ENCODE results near the gene SPEM3. TPM values are rescaled to one million over a fixed set of nuclear protein-coding genes. Genes with fewer than 3 reads are reported as not detected.
A peak's percentile ranks its signal among the peaks of the same experiment; 100 is the strongest.

Gene SPEM3
- total and polyA plus RNA-seq, 2 of the 13 experiments (the other 11 are each of a cell fraction or from before 2014, with no cell fraction given) = not detected

- TF ChIP-seq ZXDC (CRISPR knock-in tag; IDR thresholded peaks at IDR 0.05) (peak; percentile 27; the same call in 1 of the 2 replicates), SAFB2 (CRISPR knock-in tag; IDR thresholded peaks at IDR 0.05; ENCODE audit: borderline replicate concordance, low read depth) (0 out of 2 replicates have a peak, but pooled peaks have one; percentile 39), BCL3 (CRISPR knock-in tag; IDR thresholded peaks at IDR 0.05) (0 out of 2 replicates have a peak, but pooled peaks have one; percentile 21), MLLT10 (CRISPR knock-in tag; IDR thresholded peaks at IDR 0.05) (no peak), LCORL (IDR thresholded peaks at IDR 0.05) (no peak), LCORL (CRISPR knock-in tag; IDR thresholded peaks at IDR 0.05) (peak; percentile 75; the same call in 1 of the 2 replicates), KDM5A (IDR thresholded peaks at IDR 0.05; ENCODE audit: borderline replicate concordance, low read length) (no peak), GZF1 (CRISPR knock-in tag; IDR thresholded peaks at IDR 0.05) (0 out of 2 replicates have a peak, but pooled peaks have one; percentile 35), CREBL2 (CRISPR knock-in tag; IDR thresholded peaks at IDR 0.05; ENCODE audit: borderline replicate concordance) (no peak), ZNF800 (CRISPR knock-in tag; IDR thresholded peaks at IDR 0.05) (0 out of 2 replicates have a peak, but pooled peaks have one; percentile 18), ADNP (CRISPR knock-in tag; IDR thresholded peaks at IDR 0.05) (no peak), CBX2 (IDR thresholded peaks at IDR 0.05; ENCODE audit: low read depth, low read length) (no peak), CBX2 (CRISPR knock-in tag; IDR thresholded peaks at IDR 0.05; ENCODE audit: low read depth) (no peak), FLYWCH1 (CRISPR knock-in tag; IDR thresholded peaks at IDR 0.05) (no peak)
- TF ChIP-seq, protein P1, sequence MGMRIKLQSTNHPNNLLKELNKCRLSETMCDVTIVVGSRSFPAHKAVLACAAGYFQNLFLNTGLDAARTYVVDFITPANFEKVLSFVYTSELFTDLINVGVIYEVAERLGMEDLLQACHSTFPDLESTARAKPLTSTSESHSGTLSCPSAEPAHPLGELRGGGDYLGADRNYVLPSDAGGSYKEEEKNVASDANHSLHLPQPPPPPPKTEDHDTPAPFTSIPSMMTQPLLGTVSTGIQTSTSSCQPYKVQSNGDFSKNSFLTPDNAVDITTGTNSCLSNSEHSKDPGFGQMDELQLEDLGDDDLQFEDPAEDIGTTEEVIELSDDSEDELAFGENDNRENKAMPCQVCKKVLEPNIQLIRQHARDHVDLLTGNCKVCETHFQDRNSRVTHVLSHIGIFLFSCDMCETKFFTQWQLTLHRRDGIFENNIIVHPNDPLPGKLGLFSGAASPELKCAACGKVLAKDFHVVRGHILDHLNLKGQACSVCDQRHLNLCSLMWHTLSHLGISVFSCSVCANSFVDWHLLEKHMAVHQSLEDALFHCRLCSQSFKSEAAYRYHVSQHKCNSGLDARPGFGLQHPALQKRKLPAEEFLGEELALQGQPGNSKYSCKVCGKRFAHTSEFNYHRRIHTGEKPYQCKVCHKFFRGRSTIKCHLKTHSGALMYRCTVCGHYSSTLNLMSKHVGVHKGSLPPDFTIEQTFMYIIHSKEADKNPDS (CRISPR knock-in tag; IDR thresholded peaks at IDR 0.05) = peak; percentile 79; the same call in 1 of the 2 replicates
Measured at GRCh38 chr17:7380855-7381683, 47.6 kb upstream of the SPEM3 start, which contains the start of gene TNK1 (continued).

Measured in HepG2 (cell line).